ENCODE data around the gene IL32. TPM values are rescaled to one million over a fixed set of nuclear protein-coding genes. Genes with fewer than 3 reads are reported as not detected.
A peak's percentile ranks its signal among the peaks of the same experiment; 100 is the strongest.

The IL32 gene
- total and polyA plus RNA-seq, 2 donors (not counting 1 experiment from before 2014, with no cell fraction given) = 2.0 to 2.3 TPM

GRCh38 chr16:3045758-3046640, 19.4 kb upstream of the IL32 start, which contains the start of gene MMP25:
MMP25 (plus strand) TSS chr16:3046561; CDS start chr16:3046918, 357 bp downstream.
- intact Hi-C loops (cut with micrococcal nuclease) = loop anchor here (5.0 kb wide), 1 partner anchor 126 kb away; no protein-coding TSS in a partner anchor
- Histone ChIP-seq H3K36me3 (replicated peaks in 1 of 2; ENCODE audit: control extremely low read depth in 1 of 2, control insufficient read depth in 1 of 2, extremely low read depth in 1 of 2, insufficient read depth in 2 of 2, low read length in 1 of 2) (no peaks in the 10 kb centered on the region), H3K4me1 (ENCODE audit: control insufficient read depth in 2 of 2, insufficient read depth in 2 of 2, low read length in 2 of 2) (peaks cover 21% of the 10 kb centered on the region in 2 donors), H3K9me3 (ENCODE audit: control extremely low read depth in 1 of 3, control insufficient read depth in 2 of 3, insufficient read depth in 1 of 3, low read length in 2 of 3) (peaks cover 0 to 23% (median 0%) of the 10 kb centered on the region in 3 donors), H3K9ac (ENCODE audit: low read length) (peak within 1 kb of the TSS; percentile 67), H3K27ac (ENCODE audit: low read length in 2 of 2) (no peak within 1 kb of the TSS), H3K27me3 (replicated peaks in 1 of 4; ENCODE audit: control extremely low read depth in 1 of 4, control insufficient read depth in 3 of 4, insufficient read depth in 4 of 4, low read length in 3 of 4) (peaks cover 0 to 68% (median 34%) of the 10 kb centered on the region in 4 experiments), H3K4me3 (ENCODE audit: control extremely low read depth in 1 of 5, extremely low read depth in 1 of 5, insufficient read depth in 1 of 5, low read depth in 2 of 5, low read length in 4 of 5) (peak within 1 kb of the TSS in 4 of 5 experiments; percentile 45 to 72 (median 56)), H3K79me2 (ENCODE audit: control insufficient read depth, insufficient read depth, low read length) (no peaks in the 10 kb centered on the region), H3K4me2 (replicated peaks; ENCODE audit: low read depth, low read length, poor library complexity, severe bottlenecking) (peak within 1 kb of the TSS; percentile 100), H4K20me1 (ENCODE audit: control insufficient read depth, insufficient read depth, low read length, poor library complexity, severe bottlenecking) (no peaks in the 10 kb centered on the region), H2AFZ (ENCODE audit: insufficient read depth, low read depth, low read length, poor library complexity, severe bottlenecking) (peak within 1 kb of the TSS; percentile 58)
- H3K9me3 Mint-ChIP-seq (ENCODE audit: insufficient read depth) = no peaks in the 10 kb centered on the region
- peaks cover 11% of the 10 kb centered on the region for H3K4me1 Mint-ChIP-seq
- TF ChIP-seq CTCF (IDR thresholded peaks at IDR 0.05) = no peak
- TF ChIP-seq EZH2 (IDR thresholded peaks at IDR 0.05; ENCODE audit: borderline replicate concordance, insufficient read depth, low read depth, low read length, poor library complexity, severe bottlenecking) = no peak
- CTCF ChIA-PET = interaction anchor here (5.3 kb wide), 1 partner anchor 13 kb away, joined by 35 read pairs; no protein-coding TSS in a partner anchor
- H3K4me3 Mint-ChIP-seq = peak within 1 kb of the TSS; percentile 81
- no peak within 1 kb of the TSS for H3K27ac Mint-ChIP-seq
- under 1% methylated on average over 86 of the region's 86 CpGs for WGBS (ENCODE audit: insufficient coverage)
- H3K27me3 Mint-ChIP-seq = peaks cover 30% of the 10 kb centered on the region
- peak; percentile 78 for DNase-seq
- ATAC-seq (ENCODE audit: low read depth) = peak; percentile 83
- POLR2A ChIA-PET = interaction anchor here (1.0 kb wide), 2 partner anchors 14 to 18 kb away, joined by 3 to 4 read pairs; no protein-coding TSS in a partner anchor
